ENCODE data around the gene RAB20.

DNA sequence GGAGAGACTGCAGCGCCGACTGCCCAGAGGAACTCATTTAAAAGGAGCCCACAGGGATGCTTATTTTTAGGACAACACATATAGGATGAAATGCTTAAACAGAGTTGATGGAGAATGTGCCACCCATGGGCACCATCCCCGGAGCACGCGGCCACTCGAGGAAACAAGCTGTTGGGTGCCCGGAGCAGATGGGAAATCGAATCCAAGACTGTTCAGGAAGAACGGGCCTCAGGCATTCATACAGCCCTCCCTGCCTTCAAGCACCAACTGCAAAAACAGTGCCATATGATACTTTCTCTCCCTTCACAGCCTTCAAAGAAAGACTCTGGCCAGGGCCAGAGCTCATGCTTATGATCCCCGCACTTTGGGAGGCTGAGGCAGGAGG lies 40.2 kb downstream of the RAB20 start:
- TF ChIP-seq, protein P1, sequence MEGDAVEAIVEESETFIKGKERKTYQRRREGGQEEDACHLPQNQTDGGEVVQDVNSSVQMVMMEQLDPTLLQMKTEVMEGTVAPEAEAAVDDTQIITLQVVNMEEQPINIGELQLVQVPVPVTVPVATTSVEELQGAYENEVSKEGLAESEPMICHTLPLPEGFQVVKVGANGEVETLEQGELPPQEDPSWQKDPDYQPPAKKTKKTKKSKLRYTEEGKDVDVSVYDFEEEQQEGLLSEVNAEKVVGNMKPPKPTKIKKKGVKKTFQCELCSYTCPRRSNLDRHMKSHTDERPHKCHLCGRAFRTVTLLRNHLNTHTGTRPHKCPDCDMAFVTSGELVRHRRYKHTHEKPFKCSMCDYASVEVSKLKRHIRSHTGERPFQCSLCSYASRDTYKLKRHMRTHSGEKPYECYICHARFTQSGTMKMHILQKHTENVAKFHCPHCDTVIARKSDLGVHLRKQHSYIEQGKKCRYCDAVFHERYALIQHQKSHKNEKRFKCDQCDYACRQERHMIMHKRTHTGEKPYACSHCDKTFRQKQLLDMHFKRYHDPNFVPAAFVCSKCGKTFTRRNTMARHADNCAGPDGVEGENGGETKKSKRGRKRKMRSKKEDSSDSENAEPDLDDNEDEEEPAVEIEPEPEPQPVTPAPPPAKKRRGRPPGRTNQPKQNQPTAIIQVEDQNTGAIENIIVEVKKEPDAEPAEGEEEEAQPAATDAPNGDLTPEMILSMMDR (IDR thresholded peaks at IDR 0.05): no peak
- no peak for TF ChIP-seq POLR2A (IDR thresholded peaks at IDR 0.05)
